Myocyte (in vitro differentiated cells): ENCODE measurements around the gene SEM1. TPM values are rescaled to one million over a fixed set of nuclear protein-coding genes. Genes with fewer than 3 reads are reported as not detected.
"Not testable (repeated sequence)": the region's sequence is repeated elsewhere in the genome, so short reads cannot be mapped to it uniquely, and the experiment has no call there.

Source experiments
- DNase-seq: peaks from one replicate; pipeline ENCODE4 v3.0.0-alpha.2; 2012; ENCODE audit warnings: low read depth
- total RNA-seq: library from RNA; depleted of rRNA; stranded (reverse); fragments of >200 nt; gene quantifications from 2 replicates; pipeline ENCODE4 v1.2.3, GENCODE V29; 2014

SEM1 gene
- total RNA-seq, 1 donor from 2014 or later = 59.0 TPM

GRCh38 chr7:96664793-96665192, 44.9 kb downstream of the SEM1 start:
- no peak for DNase-seq

- no peak for DNase-seq
These were observed 45.7 kb downstream of the SEM1 start for GRCh38 chr7:96663871-96664445.

- no peak for DNase-seq
These were observed 46.2 kb downstream of the SEM1 start for GRCh38 chr7:96663457-96663856.

GRCh38 chr7:96662151-96662550, 47.5 kb downstream of the SEM1 start:
- DNase-seq = not testable (repeated sequence)

GRCh38 chr7:96658022-96658412, 51.6 kb downstream of the SEM1 start:
- no peak for DNase-seq

GRCh38 chr7:96657347-96658021, 52.2 kb downstream of the SEM1 start:
- DNase-seq = no peak

GRCh38 chr7:96655956-96656355, 53.7 kb downstream of the SEM1 start:
- DNase-seq = peak; percentile 48

- DNase-seq = no peak
These were observed 54.9 kb downstream of the SEM1 start for GRCh38 chr7:96654630-96655188.

GRCh38 chr7:96649981-96650380, 59.7 kb downstream of the SEM1 start:
- peak; percentile 52 for DNase-seq

GRCh38 chr7:96648784-96649183, 60.9 kb downstream of the SEM1 start:
- no peak for DNase-seq

GRCh38 chr7:96647733-96648132, 61.9 kb downstream of the SEM1 start:
- DNase-seq = no peak

- DNase-seq = no peak
These were observed 64.6 kb downstream of the SEM1 start for GRCh38 chr7:96645084-96645483.

- not testable (repeated sequence) for DNase-seq
These were observed 66.2 kb downstream of the SEM1 start for GRCh38 chr7:96643436-96643835.

- no peak for DNase-seq
These were observed 69.6 kb downstream of the SEM1 start for GRCh38 chr7:96640054-96640453.
